GM20431 (cell line): ENCODE data around the gene OR51B2.
"Not testable (repeated sequence)": the region's sequence is repeated elsewhere in the genome, so short reads cannot be mapped to it uniquely, and the experiment has no call there.

Source experiments
- in situ Hi-C: fragments of 300-500 bp; cut with MseI, MboI; formaldehyde crosslinking; loops from one replicate; pipeline ENCODE4 v1.15.0; 2020; ENCODE audit warnings: low sequenced_read_pairs; ENCODE audit not compliant: unreplicated experiment

Gene OR51B2

DNA sequence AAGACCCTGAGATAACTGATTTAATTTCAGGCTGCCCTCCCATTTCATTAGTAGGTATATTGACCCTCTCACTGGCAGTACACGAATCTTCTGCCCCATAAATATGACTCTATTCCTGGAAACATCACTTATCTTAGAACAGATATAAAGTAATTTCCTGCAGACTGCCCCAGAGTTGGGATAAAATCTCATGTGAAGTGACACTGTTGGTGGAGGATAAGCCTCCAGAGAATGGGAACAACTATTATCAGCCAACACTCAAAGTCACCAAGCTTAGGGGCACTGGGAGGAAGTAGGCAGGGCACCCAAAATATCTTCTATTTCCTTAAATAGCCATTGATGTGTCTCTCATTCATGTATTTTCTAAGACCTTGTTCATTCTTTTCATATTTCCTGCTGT lies 11.1 kb upstream of the OR51B2 start:
- in situ Hi-C loops, result no loop called here

GRCh38 chr11:5317292-5317691 lies 6.8 kb downstream of the OR51B2 start:
- in situ Hi-C loops, result no loop called here

DNA sequence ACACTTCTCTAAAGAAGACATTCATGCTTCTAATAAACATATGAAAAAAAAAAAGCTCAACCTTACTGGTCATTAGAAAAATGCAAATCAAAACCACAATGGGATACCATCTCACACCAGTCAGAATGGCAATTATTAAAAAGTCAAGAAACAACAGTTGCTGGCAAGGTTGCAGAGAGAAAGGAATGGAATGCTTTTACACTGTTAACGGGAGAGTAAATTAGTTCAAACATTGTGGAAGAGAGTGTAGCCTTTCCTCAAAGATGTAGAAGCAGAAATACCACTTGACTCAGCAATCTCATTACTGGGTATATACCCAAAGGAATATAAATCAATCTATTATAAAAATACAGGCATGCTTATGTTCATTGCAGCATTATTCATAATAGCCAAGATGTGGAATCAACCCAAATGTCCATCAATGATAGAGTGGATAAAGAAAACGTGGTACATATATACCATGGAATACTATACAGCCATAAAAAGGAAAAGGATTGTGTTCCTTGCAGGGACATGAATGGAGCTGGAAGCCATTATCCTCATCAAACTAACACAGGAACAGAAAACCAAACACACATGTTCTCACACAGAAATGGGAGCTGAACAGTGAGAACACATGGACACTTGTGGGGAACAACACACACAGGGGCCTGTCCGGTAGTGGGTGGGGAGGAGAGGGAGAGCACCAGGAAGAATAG lies 10.6 kb downstream of the OR51B2 start:
- in situ Hi-C loops, result not testable (repeated sequence)

DNA sequence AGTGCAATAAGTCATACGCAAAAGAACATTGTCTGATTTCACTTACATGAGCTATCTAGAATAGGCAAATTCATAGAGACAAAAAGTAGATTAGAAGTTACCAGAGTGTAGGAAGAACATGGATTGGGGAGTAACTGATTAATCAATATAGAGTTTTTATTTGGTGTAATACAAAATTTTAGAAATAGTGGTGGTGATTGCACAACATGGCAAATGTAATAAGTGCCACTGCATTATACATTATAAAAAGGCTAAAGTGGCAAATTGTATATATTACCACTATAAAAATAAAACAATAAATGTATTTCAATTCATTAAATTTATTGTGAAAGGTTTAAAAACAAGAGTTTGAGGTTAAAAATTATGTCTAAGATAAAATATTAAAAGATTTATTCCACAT lies 13.7 kb downstream of the OR51B2 start:
- in situ Hi-C loops, result no loop called here

DNA sequence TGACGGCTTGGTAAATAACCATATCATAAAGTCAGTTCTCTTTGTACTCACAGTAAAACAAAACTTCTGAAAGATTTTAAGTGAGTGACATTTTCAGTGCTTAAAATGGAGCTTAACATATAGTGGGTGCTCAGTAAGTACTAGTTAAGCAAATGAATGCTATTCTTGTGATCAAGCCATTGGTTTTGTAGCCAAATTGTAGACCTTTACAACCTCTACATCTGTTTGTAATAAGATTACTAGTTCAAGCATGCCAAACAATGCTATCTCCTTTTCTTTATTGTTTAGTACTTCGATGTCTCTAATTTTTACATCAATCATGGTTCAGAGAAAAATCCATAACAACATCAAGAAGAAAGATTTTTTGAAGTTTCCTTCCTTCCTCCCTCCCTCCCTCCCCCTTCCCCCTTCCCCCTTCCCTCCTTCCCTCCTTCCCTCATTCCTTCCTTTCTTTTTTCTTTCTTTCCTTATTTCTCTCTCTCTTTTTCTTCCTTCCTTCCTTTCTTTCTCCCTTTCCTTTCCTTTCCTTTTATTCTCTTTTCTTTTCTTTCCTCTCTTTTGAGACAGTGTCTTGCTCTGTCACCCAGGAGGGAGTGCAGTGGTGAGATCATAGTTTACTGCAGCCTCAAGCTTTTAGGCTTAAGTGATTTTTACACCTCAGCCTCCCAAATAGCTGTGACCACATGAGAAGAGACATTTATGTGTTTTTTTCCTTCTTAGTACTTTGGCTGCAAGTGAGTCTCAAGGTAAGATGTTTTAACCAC lies 16.7 kb downstream of the OR51B2 start:
- in situ Hi-C loops, result no loop called here

GRCh38 chr11:5304046-5304445 lies 20.1 kb downstream of the OR51B2 start:
- in situ Hi-C loops, result no loop called here

GRCh38 chr11:5303626-5304025 lies 20.5 kb downstream of the OR51B2 start:
- in situ Hi-C loops, result no loop called here

GRCh38 chr11:5301846-5302245 lies 22.3 kb downstream of the OR51B2 start, which contains the start of gene OR51B4:
TSS of gene OR51B4 (minus strand) at chr11:5301946. CDS start at chr11:5301946, 0 bp downstream.
- in situ Hi-C loops, result no loop called here

GRCh38 chr11:5300251-5300650 lies 23.8 kb downstream of the OR51B2 start:
- in situ Hi-C loops, result no loop called here

DNA sequence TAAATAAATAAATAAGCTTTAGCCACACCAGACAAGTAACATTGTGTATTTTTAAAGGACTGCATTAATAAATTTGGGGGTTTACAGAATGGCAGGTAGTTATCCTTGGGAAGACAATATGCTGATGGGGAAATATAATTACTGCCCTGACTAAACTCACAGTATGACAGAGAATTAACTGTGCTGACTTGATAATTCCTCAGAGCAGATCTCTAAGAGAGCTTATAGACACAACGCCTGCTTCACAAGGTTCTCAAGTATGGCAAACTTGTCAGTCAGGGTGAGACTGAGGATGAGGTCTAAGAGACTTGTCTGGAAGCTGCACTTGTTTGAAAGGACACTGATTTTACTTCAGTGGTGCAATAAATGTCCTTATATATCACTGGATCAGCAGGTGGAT lies 25.6 kb downstream of the OR51B2 start:
- in situ Hi-C loops, result no loop called here

DNA sequence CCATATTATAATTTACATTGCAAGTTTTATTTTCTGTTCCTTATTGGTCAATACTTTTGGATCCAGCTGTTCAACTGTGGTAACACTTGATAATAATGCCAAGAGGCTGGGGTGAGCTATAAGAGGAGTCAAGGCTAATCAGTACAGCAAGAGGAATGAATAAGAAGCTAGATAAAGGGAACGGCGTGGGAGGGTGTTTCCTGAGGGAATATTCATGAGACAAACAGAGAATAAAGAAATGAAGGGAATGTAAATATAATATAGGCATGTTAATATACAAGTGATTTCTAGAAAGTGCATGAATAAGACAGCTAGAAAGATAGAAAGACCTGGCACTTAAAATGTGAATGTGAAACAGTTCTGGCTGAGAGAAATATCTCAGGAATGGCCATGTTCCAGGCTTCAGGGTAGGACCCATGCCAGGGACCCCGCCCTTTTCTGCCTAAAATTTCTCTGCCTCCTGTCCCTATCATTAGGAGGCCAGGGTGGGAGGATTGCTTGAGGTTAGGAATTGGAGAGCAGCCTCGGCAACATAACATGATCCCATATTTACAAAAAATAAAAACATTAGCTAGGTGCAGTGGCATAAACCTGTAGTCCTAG lies 26.3 kb downstream of the OR51B2 start:
- in situ Hi-C loops, result no loop called here

GRCh38 chr11:5294342-5294995 lies 29.6 kb downstream of the OR51B2 start:
- in situ Hi-C loops, result not testable (repeated sequence)

DNA sequence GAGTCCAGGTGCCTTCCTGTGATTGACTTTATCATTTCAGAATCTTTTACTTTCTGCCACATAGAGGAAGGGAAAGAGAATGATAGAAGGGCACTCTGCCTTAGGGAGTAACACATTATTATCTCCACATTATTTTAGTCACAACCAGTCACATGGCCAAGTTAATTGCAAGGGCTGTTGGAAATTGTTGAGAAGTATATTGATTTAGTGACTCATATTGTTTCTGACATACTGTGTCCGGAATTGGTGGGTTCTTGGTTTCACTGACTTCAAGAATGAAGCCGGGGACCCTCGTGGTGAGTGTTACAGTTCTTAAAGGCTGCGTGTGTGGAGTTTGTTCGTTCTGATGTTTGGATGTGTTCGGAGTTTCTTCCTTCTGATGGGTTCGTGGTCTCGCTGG lies 31.1 kb downstream of the OR51B2 start:
- in situ Hi-C loops, result no loop called here

- in situ Hi-C loops, result no loop called here
Measured at GRCh38 chr11:5291207-5291838, 32.8 kb downstream of the OR51B2 start.

- in situ Hi-C loops, result no loop called here
Measured at GRCh38 chr11:5290106-5290505, 34.0 kb downstream of the OR51B2 start.

GRCh38 chr11:5289696-5290095 lies 34.4 kb downstream of the OR51B2 start:
- in situ Hi-C loops, result no loop called here

GRCh38 chr11:5288906-5289550 lies 35.1 kb downstream of the OR51B2 start:
- in situ Hi-C loops, result no loop called here

- in situ Hi-C loops, result no loop called here
Measured at GRCh38 chr11:5288108-5288905, 35.8 kb downstream of the OR51B2 start.

- in situ Hi-C loops, result no loop called here
Measured at GRCh38 chr11:5286901-5287300, 37.2 kb downstream of the OR51B2 start.
